Prostate gland (tissue), 2 donors: ENCODE data around the gene DRGX. TPM values are rescaled to one million over a fixed set of nuclear protein-coding genes. Genes with fewer than 3 reads are reported as not detected.

Source experiments
- DNase-seq: peaks from one replicate; pipeline ENCODE4 v3.0.0-alpha.2; 2019; ENCODE audit warnings: low spot score
- H3K27ac ChIP-seq, 2 donors: fragments of 200-600 bp; sonication (generic); 2 replicates each; pipeline ENCODE4 v1.5.1; 2017 to 2019
- H3K27me3 ChIP-seq: fragments of 200-600 bp; sonication (generic); replicated peaks from 2 replicates; pipeline ENCODE4 v1.5.1; 2019; ENCODE audit not compliant: insufficient read depth
- H3K36me3 ChIP-seq, 2 donors: fragments of 200-600 bp; sonication (generic); 1 replicate in 1 of 2; 2 replicates in 1 of 2; pipeline versions ENCODE4 v1.5.1 to v1.8.1; 2017 to 2019
- H3K4me1 ChIP-seq: fragments of 200-600 bp; sonication (generic); replicated peaks from 2 replicates; pipeline ENCODE4 v1.5.1; 2019
- H3K4me3 ChIP-seq, 2 donors: fragments of 200-600 bp; sonication (generic); 2 replicates each; pipeline ENCODE4 v1.5.1; 2017 to 2019
- H3K9me3 ChIP-seq: fragments of 200-600 bp; sonication (generic); 2 replicates; pipeline ENCODE4 v1.5.1; 2017
- CTCF ChIP-seq, 4 experiments: fragments of 200-600 bp in 2 of 4; fragments of 450-650 bp in 2 of 4; sonication (generic) in 2 of 4; IDR thresholded peaks; 1 replicate in 3 of 4; 2 replicates in 1 of 4; pipeline ENCODE4 v1.5.1; 2016 to 2019; ENCODE audit warnings: antibody characterized with exemption in 4 of 4, mild to moderate bottlenecking in 2 of 4, moderate library complexity in 2 of 4
- POLR2A ChIP-seq: fragments of 450-650 bp; IDR thresholded peaks from one replicate; pipeline ENCODE4 v1.6.1; 2016; ENCODE audit warnings: antibody characterized with exemption, mild to moderate bottlenecking
- POLR2AphosphoS5 ChIP-seq: sonication (generic); formaldehyde crosslinking; IDR thresholded peaks from one replicate; pipeline ENCODE4 v1.6.1; 2017; ENCODE audit warnings: antibody characterized with exemption
- WGBS: methylation state at CpG from one replicate; pipeline ENCODE4 v1.1.5; 2018; 5-methylcytosine and 5-hydroxymethylcytosine counted together
- intact Hi-C: fragments of 100-400 bp; cut with DNase I; formaldehyde crosslinking; loops from one replicate; pipeline ENCODE4 v1.14.2; 2022
- total RNA-seq, 2 donors: library from RNA; depleted of rRNA; stranded (reverse); fragments of >200 nt; gene quantifications; one replicate each; pipeline ENCODE4 v1.1.0, GENCODE V29; 2016

Gene DRGX
- total RNA-seq, 2 donors from 2014 or later: not detected

GRCh38 chr10:49403363-49403762 lies 7.5 kb upstream of the DRGX start:
- intact Hi-C loops: loop anchor here (10.0 kb wide), 1 partner anchor 111 kb away; no protein-coding TSS in a partner anchor
- no peak for DNase-seq
- H3K4me3 ChIP-seq: no peak overlapping the region
- H3K27me3 ChIP-seq: peaks cover 16% of the 10 kb centered on the region
- H3K27ac ChIP-seq: no peak overlapping the region
- TF ChIP-seq CTCF (IDR thresholded peaks at IDR 0.05) (no peak), POLR2AphosphoS5 (no peak), POLR2A (no peak)
- no peaks in the 10 kb centered on the region for H3K36me3 ChIP-seq
- no peaks in the 10 kb centered on the region for H3K4me1 ChIP-seq
- no peaks in the 10 kb centered on the region for H3K9me3 ChIP-seq
- 54% methylated on average over 3 of the region's 3 CpGs for whole genome bisulfite sequencing

- no peaks in the 10 kb centered on the region for H3K9me3 ChIP-seq
- H3K27me3 ChIP-seq: peaks cover 35% of the 10 kb centered on the region
- TF ChIP-seq POLR2AphosphoS5 (no peak), POLR2A (no peak), CTCF (IDR thresholded peaks at IDR 0.05) (no peak)
- no peaks in the 10 kb centered on the region for H3K36me3 ChIP-seq
- no peak overlapping the region for H3K27ac ChIP-seq
- no peaks in the 10 kb centered on the region for H3K4me1 ChIP-seq
- H3K4me3 ChIP-seq: no peak overlapping the region
- intact Hi-C loops: loop anchor here (10.0 kb wide), 1 partner anchor 114 kb away; no protein-coding TSS in a partner anchor
- WGBS: 77% methylated on average over 2 of the region's 2 CpGs
- DNase-seq: no peak
These were observed 4.5 kb upstream of the DRGX start for GRCh38 chr10:49400365-49400764.

- no peaks in the 10 kb centered on the region for H3K36me3 ChIP-seq
- no peak for DNase-seq
- peaks cover 39% of the 10 kb centered on the region for H3K27me3 ChIP-seq
- no peak for TF ChIP-seq POLR2A
- no peak for TF ChIP-seq POLR2AphosphoS5
- no peak for TF ChIP-seq CTCF (IDR thresholded peaks at IDR 0.05)
- H3K9me3 ChIP-seq: no peaks in the 10 kb centered on the region
- H3K4me1 ChIP-seq: no peaks in the 10 kb centered on the region
- WGBS: 9% methylated on average over 9 of the region's 9 CpGs
- no peak overlapping the region for H3K4me3 ChIP-seq
- no peak overlapping the region for H3K27ac ChIP-seq
- intact Hi-C loops: no loop called here
These were observed 3.1 kb upstream of the DRGX start for GRCh38 chr10:49398986-49399385.

GRCh38 chr10:49398000-49398861 lies 2.3 kb upstream of the DRGX start:
- 3% methylated on average over 56 of the region's 72 CpGs for WGBS
- H3K4me1 ChIP-seq: no peaks in the 10 kb centered on the region
- intact Hi-C loops: no loop called here
- no peak overlapping the region for H3K27ac ChIP-seq
- H3K4me3 ChIP-seq: peak overlapping the region in 1 of 2 donors; percentile 13
- no peak for DNase-seq
- H3K27me3 ChIP-seq: peaks cover 43% of the 10 kb centered on the region
- TF ChIP-seq POLR2A (no peak), POLR2AphosphoS5 (no peak), CTCF (IDR thresholded peaks at IDR 0.05) (no peak)
- H3K9me3 ChIP-seq: no peaks in the 10 kb centered on the region
- H3K36me3 ChIP-seq: no peaks in the 10 kb centered on the region
